ENCODE measurements around the gene STAP1.
"Not testable (repeated sequence)": the region's sequence is repeated elsewhere in the genome, so short reads cannot be mapped to it uniquely, and the experiment has no call there.

The STAP1 gene

GRCh38 chr4:67558493-67558892 is at the start of gene STAP1:
Gene STAP1 (plus strand): TSS chr4:67558727. CDS start chr4:67558810, 83 bp downstream.
- no peak for DNase-seq

GRCh38 chr4:67512501-67512900 is 46.0 kb upstream of the STAP1 start:
- DNase-seq = no peak

- no peak for DNase-seq
Observed at GRCh38 chr4:67520141-67520540, 38.4 kb upstream of the STAP1 start.

GRCh38 chr4:67521506-67521905 is 37.0 kb upstream of the STAP1 start:
- no peak for DNase-seq

GRCh38 chr4:67522230-67522629 is 36.3 kb upstream of the STAP1 start:
- no peak for DNase-seq

- DNase-seq = no peak
Observed at GRCh38 chr4:67522851-67523671, 35.5 kb upstream of the STAP1 start.

GRCh38 chr4:67524140-67524539 is 34.4 kb upstream of the STAP1 start:
- not testable (repeated sequence) for DNase-seq

- DNase-seq = peak; percentile 28
Observed at GRCh38 chr4:67531379-67531962, 27.1 kb upstream of the STAP1 start.

- not testable (repeated sequence) for DNase-seq
Observed at GRCh38 chr4:67532397-67532796, 26.1 kb upstream of the STAP1 start.

- DNase-seq = no peak
Observed at GRCh38 chr4:67533112-67533511, 25.4 kb upstream of the STAP1 start.

- DNase-seq = no peak
Observed at GRCh38 chr4:67535280-67535840, 23.2 kb upstream of the STAP1 start.

- peak; percentile 4 for DNase-seq
Observed at GRCh38 chr4:67539830-67540229, 18.7 kb upstream of the STAP1 start.

GRCh38 chr4:67542076-67542475 is 16.5 kb upstream of the STAP1 start:
- no peak for DNase-seq

- DNase-seq = peak; percentile 95
Observed at GRCh38 chr4:67545199-67546003, 13.1 kb upstream of the STAP1 start, which contains the start of gene CENPC. Gene CENPC (minus strand): TSS chr4:67545503. CDS start chr4:67545355, 148 bp downstream.

GRCh38 chr4:67546004-67546356 is 12.5 kb upstream of the STAP1 start:
- DNase-seq = peak; percentile 43

- DNase-seq = no peak
Observed at GRCh38 chr4:67546971-67547370, 11.6 kb upstream of the STAP1 start.

GRCh38 chr4:67549123-67549522 is 9.4 kb upstream of the STAP1 start:
- DNase-seq = peak; percentile 23

- DNase-seq = no peak
Observed at GRCh38 chr4:67550451-67550850, 8.1 kb upstream of the STAP1 start.

GRCh38 chr4:67550857-67551256 is 7.7 kb upstream of the STAP1 start:
- DNase-seq = no peak

- DNase-seq = not testable (repeated sequence)
Observed at GRCh38 chr4:67552146-67552792, 6.3 kb upstream of the STAP1 start.

- DNase-seq = no peak
Observed at GRCh38 chr4:67554096-67554495, 4.4 kb upstream of the STAP1 start.

- no peak for DNase-seq
Observed at GRCh38 chr4:67555447-67555846, 3.1 kb upstream of the STAP1 start.

- DNase-seq = no peak
Observed at GRCh38 chr4:67556436-67556835, 2.1 kb upstream of the STAP1 start.

Measured in NCI-H526 treated with DMSO at 0.1 percent for 48 hours (cell line).